ENCODE data around the gene RAVER1. TPM values are rescaled to one million over a fixed set of nuclear protein-coding genes. Genes with fewer than 3 reads are reported as not detected.
A peak's percentile ranks its signal among the peaks of the same experiment; 100 is the strongest.

The RAVER1 gene
- total and polyA plus RNA-seq, 2 of the 13 experiments (the other 11 are each of a cell fraction or from before 2014, with no cell fraction given) = 3.6 to 7.9 TPM

DNA sequence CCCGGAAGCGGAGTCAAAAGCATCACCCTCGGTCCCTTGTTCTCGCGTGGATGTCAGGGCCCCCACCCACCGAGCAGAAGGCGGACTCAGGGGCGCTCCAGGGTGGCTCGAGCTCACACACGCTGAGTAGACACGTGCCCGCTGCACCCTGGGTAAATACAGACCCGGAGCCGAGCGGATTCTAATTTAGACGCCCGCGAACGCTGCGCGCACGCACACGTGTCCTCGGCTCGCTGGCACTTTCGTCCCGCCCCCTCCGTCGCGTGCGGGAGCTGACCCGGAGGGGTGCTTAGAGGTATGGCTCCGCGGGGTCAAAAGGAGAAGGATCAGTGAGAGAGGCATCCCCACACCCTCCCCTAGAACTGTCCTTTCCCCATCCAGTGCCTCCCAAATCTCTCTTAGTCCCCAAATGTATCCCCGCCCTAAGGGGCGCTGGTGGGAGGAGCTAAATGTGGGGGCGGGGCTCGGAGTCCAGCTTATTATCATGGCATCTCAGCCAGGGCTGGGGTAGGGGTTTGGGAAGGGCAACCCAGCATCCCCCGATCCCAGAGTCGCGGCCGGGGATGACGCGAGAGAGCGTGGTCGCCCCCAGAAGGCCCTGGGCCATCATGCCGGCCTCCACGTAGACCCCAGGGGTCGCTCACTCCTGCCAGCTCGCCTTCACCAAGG is 44.0 kb downstream of the RAVER1 start (continued):
- TF ChIP-seq, protein P1, sequence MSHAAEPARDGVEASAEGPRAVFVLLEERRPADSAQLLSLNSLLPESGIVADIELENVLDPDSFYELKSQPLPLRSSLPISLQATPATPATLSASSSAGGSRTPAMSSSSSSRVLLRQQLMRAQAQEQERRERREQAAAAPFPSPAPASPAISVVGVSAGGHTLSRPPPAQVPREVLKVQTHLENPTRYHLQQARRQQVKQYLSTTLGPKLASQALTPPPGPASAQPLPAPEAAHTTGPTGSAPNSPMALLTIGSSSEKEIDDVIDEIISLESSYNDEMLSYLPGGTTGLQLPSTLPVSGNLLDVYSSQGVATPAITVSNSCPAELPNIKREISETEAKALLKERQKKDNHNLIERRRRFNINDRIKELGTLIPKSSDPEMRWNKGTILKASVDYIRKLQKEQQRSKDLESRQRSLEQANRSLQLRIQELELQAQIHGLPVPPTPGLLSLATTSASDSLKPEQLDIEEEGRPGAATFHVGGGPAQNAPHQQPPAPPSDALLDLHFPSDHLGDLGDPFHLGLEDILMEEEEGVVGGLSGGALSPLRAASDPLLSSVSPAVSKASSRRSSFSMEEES (CRISPR knock-in tag; IDR thresholded peaks at IDR 0.05) = no peak
- TF ChIP-seq ZFP82 (CRISPR knock-in tag; IDR thresholded peaks at IDR 0.05; ENCODE audit: borderline replicate concordance) = no peak
- TF ChIP-seq ZNF317 (CRISPR knock-in tag; IDR thresholded peaks at IDR 0.05) = no peak
- no peak for TF ChIP-seq SOX13 (IDR thresholded peaks at IDR 0.05)
- TF ChIP-seq SOX13 (CRISPR knock-in tag; conservative IDR thresholded peaks at IDR 0.05 in 1 of 2, IDR thresholded peaks at IDR 0.05 in 1 of 2) = no peak
- TF ChIP-seq NONO (IDR thresholded peaks at IDR 0.05) = no peak
- no peak for TF ChIP-seq NONO (CRISPR knock-in tag; conservative IDR thresholded peaks at IDR 0.05)
- TF ChIP-seq, protein P2, sequence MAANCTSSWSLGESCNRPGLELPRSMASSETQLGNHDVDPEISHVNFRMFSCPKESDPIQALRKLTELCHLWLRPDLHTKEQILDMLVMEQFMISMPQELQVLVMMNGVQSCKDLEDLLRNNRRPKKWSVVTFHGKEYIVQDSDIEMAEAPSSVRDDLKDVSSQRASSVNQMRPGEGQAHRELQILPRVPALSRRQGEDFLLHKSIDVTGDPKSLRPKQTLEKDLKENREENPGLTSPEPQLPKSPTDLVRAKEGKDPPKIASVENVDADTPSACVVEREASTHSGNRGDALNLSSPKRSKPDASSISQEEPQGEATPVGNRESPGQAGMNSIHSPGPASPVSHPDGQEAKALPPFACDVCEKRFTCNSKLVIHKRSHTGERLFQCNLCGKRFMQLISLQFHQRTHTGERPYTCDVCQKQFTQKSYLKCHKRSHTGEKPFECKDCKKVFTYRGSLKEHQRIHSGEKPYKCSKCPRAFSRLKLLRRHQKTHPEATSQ (CRISPR knock-in tag; IDR thresholded peaks at IDR 0.05; ENCODE audit: borderline replicate concordance) = no peak
- TF ChIP-seq RFX5 (IDR thresholded peaks at IDR 0.05; ENCODE audit: low read depth, low read length) = no peak
- no peak for TF ChIP-seq FOXK2 (IDR thresholded peaks at IDR 0.05)
- no peak for TF ChIP-seq RARG (CRISPR knock-in tag; IDR thresholded peaks at IDR 0.05; ENCODE audit: low read depth)
- TF ChIP-seq, protein P3, sequence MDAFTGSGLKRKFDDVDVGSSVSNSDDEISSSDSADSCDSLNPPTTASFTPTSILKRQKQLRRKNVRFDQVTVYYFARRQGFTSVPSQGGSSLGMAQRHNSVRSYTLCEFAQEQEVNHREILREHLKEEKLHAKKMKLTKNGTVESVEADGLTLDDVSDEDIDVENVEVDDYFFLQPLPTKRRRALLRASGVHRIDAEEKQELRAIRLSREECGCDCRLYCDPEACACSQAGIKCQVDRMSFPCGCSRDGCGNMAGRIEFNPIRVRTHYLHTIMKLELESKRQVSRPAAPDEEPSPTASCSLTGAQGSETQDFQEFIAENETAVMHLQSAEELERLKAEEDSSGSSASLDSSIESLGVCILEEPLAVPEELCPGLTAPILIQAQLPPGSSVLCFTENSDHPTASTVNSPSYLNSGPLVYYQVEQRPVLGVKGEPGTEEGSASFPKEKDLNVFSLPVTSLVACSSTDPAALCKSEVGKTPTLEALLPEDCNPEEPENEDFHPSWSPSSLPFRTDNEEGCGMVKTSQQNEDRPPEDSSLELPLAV (CRISPR knock-in tag; conservative IDR thresholded peaks at IDR 0.05; ENCODE audit: low read depth) = no peak
- 0 out of 2 replicates have a peak, but pooled peaks have one; percentile 71 for TF ChIP-seq ZNF230 (CRISPR knock-in tag; IDR thresholded peaks at IDR 0.05)
- TF ChIP-seq, protein P4, sequence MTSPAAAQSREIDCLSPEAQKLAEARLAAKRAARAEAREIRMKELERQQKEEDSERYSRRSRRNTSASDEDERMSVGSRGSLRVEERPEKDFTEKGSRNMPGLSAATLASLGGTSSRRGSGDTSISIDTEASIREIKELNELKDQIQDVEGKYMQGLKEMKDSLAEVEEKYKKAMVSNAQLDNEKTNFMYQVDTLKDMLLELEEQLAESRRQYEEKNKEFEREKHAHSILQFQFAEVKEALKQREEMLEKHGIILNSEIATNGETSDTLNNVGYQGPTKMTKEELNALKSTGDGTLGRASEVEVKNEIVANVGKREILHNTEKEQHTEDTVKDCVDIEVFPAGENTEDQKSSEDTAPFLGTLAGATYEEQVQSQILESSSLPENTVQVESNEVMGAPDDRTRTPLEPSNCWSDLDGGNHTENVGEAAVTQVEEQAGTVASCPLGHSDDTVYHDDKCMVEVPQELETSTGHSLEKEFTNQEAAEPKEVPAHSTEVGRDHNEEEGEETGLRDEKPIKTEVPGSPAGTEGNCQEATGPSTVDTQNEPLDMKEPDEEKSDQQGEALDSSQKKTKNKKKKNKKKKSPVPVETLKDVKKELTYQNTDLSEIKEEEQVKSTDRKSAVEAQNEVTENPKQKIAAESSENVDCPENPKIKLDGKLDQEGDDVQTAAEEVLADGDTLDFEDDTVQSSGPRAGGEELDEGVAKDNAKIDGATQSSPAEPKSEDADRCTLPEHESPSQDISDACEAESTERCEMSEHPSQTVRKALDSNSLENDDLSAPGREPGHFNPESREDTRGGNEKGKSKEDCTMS (CRISPR knock-in tag; conservative IDR thresholded peaks at IDR 0.05) = no peak
- no peak for TF ChIP-seq MBNL3 (CRISPR knock-in tag; conservative IDR thresholded peaks at IDR 0.05)
- TF ChIP-seq FOXJ3 (CRISPR knock-in tag; IDR thresholded peaks at IDR 0.05; ENCODE audit: borderline replicate concordance) = no peak
- TF ChIP-seq, protein P5, sequence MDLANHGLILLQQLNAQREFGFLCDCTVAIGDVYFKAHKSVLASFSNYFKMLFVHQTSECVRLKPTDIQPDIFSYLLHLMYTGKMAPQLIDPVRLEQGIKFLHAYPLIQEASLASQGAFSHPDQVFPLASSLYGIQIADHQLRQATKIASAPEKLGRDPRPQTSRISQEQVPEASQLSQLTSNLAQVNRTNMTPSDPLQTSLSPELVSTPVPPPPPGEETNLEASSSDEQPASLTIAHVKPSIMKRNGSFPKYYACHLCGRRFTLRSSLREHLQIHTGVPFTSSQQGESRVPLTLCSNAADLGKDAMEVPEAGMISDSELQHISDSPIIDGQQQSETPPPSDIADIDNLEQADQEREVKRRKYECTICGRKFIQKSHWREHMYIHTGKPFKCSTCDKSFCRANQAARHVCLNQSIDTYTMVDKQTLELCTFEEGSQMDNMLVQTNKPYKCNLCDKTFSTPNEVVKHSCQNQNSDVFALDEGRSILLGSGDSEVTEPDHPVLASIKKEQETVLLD (CRISPR knock-in tag; IDR thresholded peaks at IDR 0.05; ENCODE audit: low read depth) = no peak
- no peak for TF ChIP-seq REL (CRISPR knock-in tag; conservative IDR thresholded peaks at IDR 0.05)
- TF ChIP-seq HDAC6 (IDR thresholded peaks at IDR 0.05; ENCODE audit: low read depth, low read length) = no peak
- no peak for TF ChIP-seq KLF11 (CRISPR knock-in tag; IDR thresholded peaks at IDR 0.05)
- no peak for TF ChIP-seq ZNF674 (CRISPR knock-in tag; IDR thresholded peaks at IDR 0.05; ENCODE audit: low read depth)
- TF ChIP-seq FOXP1 (IDR thresholded peaks at IDR 0.05) = no peak
- TF ChIP-seq FOXP1 (CRISPR knock-in tag; IDR thresholded peaks at IDR 0.05) = no peak
- TF ChIP-seq ZNF225 (CRISPR knock-in tag; IDR thresholded peaks at IDR 0.05) = peak; percentile 54; the same call in 1 of the 2 replicates

All from HepG2 (cell line).